HEK293 (cell line): ENCODE results near the gene PKP4.

ENCODE experiments used
- CTCF ChIA-PET: fragments of 350-600 bp; formaldehyde crosslinking; extraction: SDS; loops from one replicate; lab custom pipeline; 2021; ENCODE audit warnings: antibody characterized with exemption; lab: Yijun Ruan, JAX
- POLR2A ChIA-PET: fragments of 300-600 bp; formaldehyde crosslinking; extraction: SDS; loops from one replicate; lab custom pipeline; 2020; ENCODE audit warnings: antibody characterized with exemption, inconsistent platforms; lab: Yijun Ruan, JAX
- H3K27ac ChIP-seq: fragments of 200-500 bp; sonication (Bioruptor generic); 2 replicates; pipeline ENCODE4 v1.5.1; 2014; ENCODE audit warnings: low read depth, low read length, control low read depth, inconsistent platforms; ENCODE audit errors: extremely low read depth
- H3K36me3 ChIP-seq, 2 experiments: fragments of 200-500 bp in 1 of 2; sonication (Bioruptor generic) in 1 of 2; 1 replicate in 1 of 2; 2 replicates in 1 of 2; pipeline ENCODE4 v1.5.1; 2014 to 2017; ENCODE audit warnings: inconsistent platforms in 2 of 2, low read length in 2 of 2; ENCODE audit not compliant: control insufficient read depth in 2 of 2, insufficient read depth in 1 of 2
- H3K4me1 ChIP-seq: fragments of 200-500 bp; sonication (Bioruptor generic); 2 replicates; pipeline ENCODE4 v1.5.1; 2014; ENCODE audit warnings: mild to moderate bottlenecking, low read length, inconsistent platforms; ENCODE audit not compliant: control insufficient read depth, insufficient read depth
- H3K4me3 ChIP-seq: 2 replicates; pipeline ENCODE4 v1.5.1; 2011; ENCODE audit warnings: low read depth, mild to moderate bottlenecking, control low read depth, low read length, moderate library complexity
- H3K9me3 ChIP-seq: fragments of 200-500 bp; sonication (Bioruptor generic); 2 replicates; pipeline ENCODE4 v1.5.1; 2014; ENCODE audit warnings: low read depth, low read length, inconsistent platforms; ENCODE audit not compliant: control insufficient read depth, insufficient read depth
- AEBP2 ChIP-seq: fragments of 450-650 bp; formaldehyde crosslinking; IDR thresholded peaks from 2 replicates; pipeline ENCODE4 v1.5.1; 2016; ENCODE audit warnings: missing biosample characterization, missing genetic modification characterization, borderline replicate concordance
- CTCF ChIP-seq: fragments of 450-650 bp; formaldehyde crosslinking; IDR thresholded peaks from 2 replicates; pipeline ENCODE4 v1.5.1; 2016; ENCODE audit warnings: missing biosample characterization, missing genetic modification characterization
- IKZF3 ChIP-seq: fragments of 450-650 bp; IDR thresholded peaks from 2 replicates; pipeline ENCODE4 v1.5.0; 2018; ENCODE audit warnings: missing biosample characterization, mild to moderate bottlenecking, missing genetic modification characterization, moderate library complexity
- KLF8 ChIP-seq: fragments of 450-650 bp; formaldehyde crosslinking; IDR thresholded peaks from 2 replicates; pipeline ENCODE4 v1.5.1; 2016; ENCODE audit warnings: missing biosample characterization, missing genetic modification characterization
- MZF1 ChIP-seq: fragments of 450-650 bp; formaldehyde crosslinking; IDR thresholded peaks from 2 replicates; pipeline ENCODE4 v1.5.1; 2017; ENCODE audit warnings: missing biosample characterization, missing genetic modification characterization, borderline replicate concordance
- TCF7L2 ChIP-seq: IDR thresholded peaks from 2 replicates; pipeline ENCODE4 v1.6.1; 2011; ENCODE audit warnings: low read depth, mild to moderate bottlenecking, inconsistent platforms, low read length, moderate library complexity, borderline replicate concordance
- ZBTB44 ChIP-seq: fragments of 450-650 bp; IDR thresholded peaks from 2 replicates; pipeline ENCODE4 v1.5.1; 2018; ENCODE audit warnings: missing biosample characterization, mild to moderate bottlenecking, missing genetic modification characterization
- ZBTB8A ChIP-seq: fragments of 450-650 bp; formaldehyde crosslinking; IDR thresholded peaks from 2 replicates; pipeline ENCODE4 v1.5.1; 2016; ENCODE audit warnings: missing biosample characterization, missing genetic modification characterization
- ZNF132 ChIP-seq: fragments of 450-650 bp; formaldehyde crosslinking; IDR thresholded peaks from 2 replicates; pipeline ENCODE4 v1.5.1; 2017; ENCODE audit warnings: missing biosample characterization, missing genetic modification characterization, borderline replicate concordance
- ZNF157 ChIP-seq: fragments of 450-650 bp; formaldehyde crosslinking; IDR thresholded peaks from 2 replicates; pipeline ENCODE4 v1.5.1; 2016; ENCODE audit warnings: missing biosample characterization, missing genetic modification characterization
- ZNF335 ChIP-seq: fragments of 450-650 bp; formaldehyde crosslinking; conservative IDR thresholded peaks from 2 replicates; pipeline ENCODE4 v1.5.1; 2016; ENCODE audit warnings: missing biosample characterization, missing genetic modification characterization
- ZNF354C ChIP-seq: fragments of 450-650 bp; formaldehyde crosslinking; IDR thresholded peaks from 2 replicates; pipeline ENCODE4 v1.5.1; 2016; ENCODE audit warnings: missing biosample characterization, missing genetic modification characterization, low read depth, borderline replicate concordance
- ZNF530 ChIP-seq: fragments of 450-650 bp; formaldehyde crosslinking; IDR thresholded peaks from 2 replicates; pipeline ENCODE4 v1.5.1; 2016; ENCODE audit warnings: low read depth, missing biosample characterization, missing genetic modification characterization
- ZNF558 ChIP-seq: fragments of 450-650 bp; formaldehyde crosslinking; IDR thresholded peaks from 2 replicates; pipeline ENCODE4 v1.5.1; 2016; ENCODE audit warnings: missing biosample characterization, missing genetic modification characterization
- ZNF596 ChIP-seq: fragments of 450-650 bp; IDR thresholded peaks from 2 replicates; pipeline ENCODE4 v1.5.0; 2018; ENCODE audit warnings: missing biosample characterization, mild to moderate bottlenecking, missing genetic modification characterization, moderate library complexity
- ZNF610 ChIP-seq: fragments of 450-650 bp; formaldehyde crosslinking; IDR thresholded peaks from 2 replicates; pipeline ENCODE4 v1.5.1; 2016; ENCODE audit warnings: missing biosample characterization, missing genetic modification characterization, borderline replicate concordance
- ZNF621 ChIP-seq: fragments of 450-650 bp; formaldehyde crosslinking; IDR thresholded peaks from 2 replicates; pipeline ENCODE4 v1.5.1; 2017; ENCODE audit warnings: missing biosample characterization, missing genetic modification characterization
- ZNF629 ChIP-seq: fragments of 450-650 bp; formaldehyde crosslinking; IDR thresholded peaks from 2 replicates; pipeline ENCODE4 v1.5.1; 2017; ENCODE audit warnings: missing biosample characterization, missing genetic modification characterization
- ZNF830 ChIP-seq: fragments of 450-650 bp; IDR thresholded peaks from 2 replicates; pipeline ENCODE4 v1.5.0; 2018; ENCODE audit warnings: missing biosample characterization, missing genetic modification characterization, low read depth, mild to moderate bottlenecking, moderate library complexity
- ZSCAN16 ChIP-seq: fragments of 450-650 bp; formaldehyde crosslinking; IDR thresholded peaks from 2 replicates; pipeline ENCODE4 v1.5.1; 2016; ENCODE audit warnings: missing biosample characterization, missing genetic modification characterization
- TF ChIP-seq, protein P1 (sequence below): fragments of 450-650 bp; formaldehyde crosslinking; IDR thresholded peaks from 2 replicates; pipeline ENCODE4 v1.5.1; 2016; ENCODE audit warnings: missing biosample characterization, missing genetic modification characterization
- TF ChIP-seq, protein P2 (sequence below): fragments of 450-650 bp; formaldehyde crosslinking; IDR thresholded peaks from 2 replicates; pipeline ENCODE4 v1.5.1; 2017; ENCODE audit warnings: missing biosample characterization, missing genetic modification characterization

The PKP4 gene

GRCh38 chr2:158729873-158730620 lies 273.3 kb downstream of the PKP4 start:
- H3K4me3 ChIP-seq: no peak overlapping the region
- ChIA-PET POLR2A (no interaction called here), CTCF (interaction anchor here (0.6 kb wide), 1 partner anchor 190 kb away, joined by 3 read pairs; no protein-coding TSS in a partner anchor)
- TF ChIP-seq ZNF132 (tag by site-specific recombination) (no peak), ZNF530 (tag by site-specific recombination) (no peak), ZNF157 (tag by site-specific recombination) (no peak)
- H3K9me3 ChIP-seq: no peaks in the 10 kb centered on the region
- no peaks in the 10 kb centered on the region for H3K36me3 ChIP-seq
- no peak overlapping the region for H3K27ac ChIP-seq
- H3K4me1 ChIP-seq: peaks cover 5% of the 10 kb centered on the region; the same call in 1 of the 2 replicates

- Histone ChIP-seq H3K36me3 (no peaks in the 10 kb centered on the region), H3K9me3 (no peaks in the 10 kb centered on the region), H3K27ac (no peak overlapping the region), H3K4me1 (peaks cover 5% of the 10 kb centered on the region; the same call in 1 of the 2 replicates), H3K4me3 (no peak overlapping the region)
- no peak for TF ChIP-seq AEBP2 (tag by site-specific recombination)
- no peak for TF ChIP-seq ZNF629 (tag by site-specific recombination)
- no peak for TF ChIP-seq ZBTB8A (tag by site-specific recombination)
- no peak for TF ChIP-seq ZSCAN16 (tag by site-specific recombination)
- no peak for TF ChIP-seq CTCF
- TF ChIP-seq, protein P1, sequence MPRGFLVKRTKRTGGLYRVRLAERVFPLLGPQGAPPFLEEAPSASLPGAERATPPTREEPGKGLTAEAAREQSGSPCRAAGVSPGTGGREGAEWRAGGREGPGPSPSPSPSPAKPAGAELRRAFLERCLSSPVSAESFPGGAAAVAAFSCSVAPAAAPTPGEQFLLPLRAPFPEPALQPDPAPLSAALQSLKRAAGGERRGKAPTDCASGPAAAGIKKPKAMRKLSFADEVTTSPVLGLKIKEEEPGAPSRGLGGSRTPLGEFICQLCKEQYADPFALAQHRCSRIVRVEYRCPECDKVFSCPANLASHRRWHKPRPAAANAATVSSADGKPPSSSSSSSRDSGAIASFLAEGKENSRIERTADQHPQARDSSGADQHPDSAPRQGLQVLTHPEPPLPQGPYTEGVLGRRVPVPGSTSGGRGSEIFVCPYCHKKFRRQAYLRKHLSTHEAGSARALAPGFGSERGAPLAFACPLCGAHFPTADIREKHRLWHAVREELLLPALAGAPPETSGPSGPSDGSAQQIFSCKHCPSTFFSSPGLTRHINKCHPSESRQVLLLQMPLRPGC (tag by site-specific recombination): no peak
- no peak for TF ChIP-seq ZNF830 (tag by site-specific recombination)
- ChIA-PET POLR2A (no interaction called here), CTCF (no interaction called here)
Measured at GRCh38 chr2:158730621-158731140, 273.9 kb downstream of the PKP4 start.

GRCh38 chr2:158731386-158731785 lies 274.6 kb downstream of the PKP4 start:
- Histone ChIP-seq H3K4me1 (peaks cover 5% of the 10 kb centered on the region; the same call in 1 of the 2 replicates), H3K9me3 (no peaks in the 10 kb centered on the region), H3K27ac (no peak overlapping the region), H3K36me3 (no peaks in the 10 kb centered on the region), H3K4me3 (no peak overlapping the region)
- CTCF ChIA-PET: interaction anchor here (4.6 kb wide), 1 partner anchor 14 kb away, joined by 41 read pairs; no protein-coding TSS in a partner anchor
- POLR2A ChIA-PET: no interaction called here
- TF ChIP-seq IKZF3 (tag by site-specific recombination) (no peak), TCF7L2 (no peak), ZNF621 (tag by site-specific recombination) (no peak), KLF8 (tag by site-specific recombination) (no peak), ZNF354C (no peak), ZNF596 (no peak), ZNF335 (tag by site-specific recombination) (no peak), ZBTB44 (tag by site-specific recombination) (no peak), ZNF558 (tag by site-specific recombination) (no peak), ZNF610 (tag by site-specific recombination) (no peak), MZF1 (no peak)
- TF ChIP-seq, protein P2, sequence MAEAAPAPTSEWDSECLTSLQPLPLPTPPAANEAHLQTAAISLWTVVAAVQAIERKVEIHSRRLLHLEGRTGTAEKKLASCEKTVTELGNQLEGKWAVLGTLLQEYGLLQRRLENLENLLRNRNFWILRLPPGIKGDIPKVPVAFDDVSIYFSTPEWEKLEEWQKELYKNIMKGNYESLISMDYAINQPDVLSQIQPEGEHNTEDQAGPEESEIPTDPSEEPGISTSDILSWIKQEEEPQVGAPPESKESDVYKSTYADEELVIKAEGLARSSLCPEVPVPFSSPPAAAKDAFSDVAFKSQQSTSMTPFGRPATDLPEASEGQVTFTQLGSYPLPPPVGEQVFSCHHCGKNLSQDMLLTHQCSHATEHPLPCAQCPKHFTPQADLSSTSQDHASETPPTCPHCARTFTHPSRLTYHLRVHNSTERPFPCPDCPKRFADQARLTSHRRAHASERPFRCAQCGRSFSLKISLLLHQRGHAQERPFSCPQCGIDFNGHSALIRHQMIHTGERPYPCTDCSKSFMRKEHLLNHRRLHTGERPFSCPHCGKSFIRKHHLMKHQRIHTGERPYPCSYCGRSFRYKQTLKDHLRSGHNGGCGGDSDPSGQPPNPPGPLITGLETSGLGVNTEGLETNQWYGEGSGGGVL (tag by site-specific recombination): no peak
